Measurements from ENCODE around the gene WDCP.
A peak's percentile ranks its signal among the peaks of the same experiment; 100 is the strongest.
"Not testable (repeated sequence)": the region's sequence is repeated elsewhere in the genome, so short reads cannot be mapped to it uniquely, and the experiment has no call there.

Gene WDCP

GRCh38 chr2:24046930-24047702 is at the start of gene WDCP:
WDCP (minus strand) TSS chr2:24047391; CDS start chr2:24039494, 7,897 bp downstream.
- peak within 1 kb of the TSS; percentile 96 for H3K4me3 ChIP-seq (ENCODE audit: control insufficient read depth, low read depth, low read length)
- no peak for TF ChIP-seq CTCF (conservative IDR thresholded peaks at IDR 0.05; ENCODE audit: control insufficient read depth, insufficient read depth, low read depth, low read length)
- peak; percentile 98 for DNase-seq (ENCODE audit: low read depth)

GRCh38 chr2:24095171-24095677 is 48.0 kb upstream of the WDCP start:
- H3K4me3 ChIP-seq (ENCODE audit: control insufficient read depth, low read depth, low read length); DNase-seq (ENCODE audit: low read depth): not testable (repeated sequence)

GRCh38 chr2:24093270-24093669 is 46.1 kb upstream of the WDCP start:
- not testable (repeated sequence) for H3K4me3 ChIP-seq (ENCODE audit: control insufficient read depth, low read depth, low read length); DNase-seq (ENCODE audit: low read depth)

- no peak overlapping the region for H3K4me3 ChIP-seq (ENCODE audit: control insufficient read depth, low read depth, low read length)
- DNase-seq (ENCODE audit: low read depth) = no peak
- no peak for TF ChIP-seq CTCF (conservative IDR thresholded peaks at IDR 0.05; ENCODE audit: control insufficient read depth, insufficient read depth, low read depth, low read length)
Measured at GRCh38 chr2:24088821-24089359, 41.7 kb upstream of the WDCP start.

- no peak for TF ChIP-seq CTCF (conservative IDR thresholded peaks at IDR 0.05; ENCODE audit: control insufficient read depth, insufficient read depth, low read depth, low read length)
- no peak overlapping the region for H3K4me3 ChIP-seq (ENCODE audit: control insufficient read depth, low read depth, low read length)
- DNase-seq (ENCODE audit: low read depth) = no peak
Measured at GRCh38 chr2:24087032-24087431, 39.8 kb upstream of the WDCP start.

GRCh38 chr2:24086241-24086640 is 39.0 kb upstream of the WDCP start:
- H3K4me3 ChIP-seq (ENCODE audit: control insufficient read depth, low read depth, low read length) = no peak overlapping the region
- no peak for TF ChIP-seq CTCF (conservative IDR thresholded peaks at IDR 0.05; ENCODE audit: control insufficient read depth, insufficient read depth, low read depth, low read length)
- no peak for DNase-seq (ENCODE audit: low read depth)

- DNase-seq (ENCODE audit: low read depth) = no peak
- no peak for TF ChIP-seq CTCF (conservative IDR thresholded peaks at IDR 0.05; ENCODE audit: control insufficient read depth, insufficient read depth, low read depth, low read length)
- peak overlapping the region; percentile 82 for H3K4me3 ChIP-seq (ENCODE audit: control insufficient read depth, low read depth, low read length)
Measured at GRCh38 chr2:24085200-24085489, 38.0 kb upstream of the WDCP start.

Measured in fibroblast of mammary gland (primary cell).